Sigmoid colon (tissue), 7 donors: ENCODE measurements around the gene DNAJC8. TPM values are rescaled to one million over a fixed set of nuclear protein-coding genes. Genes with fewer than 3 reads are reported as not detected.

Experiments used
- DNase-seq: peaks from one replicate; pipeline ENCODE4 v3.0.0-alpha.2; 2019
- H3K27ac ChIP-seq, 4 donors: fragments of 200-600 bp; sonication (generic); one replicate each; pipeline ENCODE4 v1.5.1; 2016 to 2019; ENCODE audit warnings: mild to moderate bottlenecking in 1 of 4
- H3K27me3 ChIP-seq, 3 donors: fragments of 200-600 bp; sonication (generic); one replicate each; pipeline ENCODE4 v1.5.1; 2019; ENCODE audit warnings: mild to moderate bottlenecking in 1 of 3
- H3K36me3 ChIP-seq, 4 donors: fragments of 200-600 bp; sonication (generic); one replicate each; pipeline ENCODE4 v1.5.1; 2016 to 2019
- H3K4me1 ChIP-seq, 4 donors: fragments of 200-600 bp; sonication (generic); one replicate each; pipeline ENCODE4 v1.5.1; 2017 to 2019
- H3K4me3 ChIP-seq, 4 donors: fragments of 200-600 bp; sonication (generic); one replicate each; pipeline ENCODE4 v1.5.1; 2017 to 2019; ENCODE audit warnings: mild to moderate bottlenecking in 2 of 4, moderate library complexity in 1 of 4
- H3K9me3 ChIP-seq, 4 donors: fragments of 200-600 bp in 3 of 4; sonication (generic) in 3 of 4; one replicate each; pipeline versions ENCODE4 v1.5.1 to v1.6.1; 2013 to 2019
- EP300 ChIP-seq, 4 donors: sonication (generic); formaldehyde crosslinking; IDR thresholded peaks; one replicate each; pipeline ENCODE4 v1.6.1; 2017; ENCODE audit warnings: antibody characterized with exemption in 4 of 4
- POLR2A ChIP-seq, 2 donors: fragments of 450-650 bp; IDR thresholded peaks; one replicate each; pipeline ENCODE4 v1.6.1; 2016; ENCODE audit warnings: antibody characterized with exemption in 2 of 2, mild to moderate bottlenecking in 2 of 2, moderate library complexity in 2 of 2
- POLR2AphosphoS5 ChIP-seq, 4 donors: sonication (generic); formaldehyde crosslinking; IDR thresholded peaks; one replicate each; pipeline ENCODE4 v1.6.1; 2017; ENCODE audit warnings: antibody characterized with exemption in 4 of 4
- WGBS, 2 donors: extraction: QIAGEN DNeasy Blood & Tissue Kit; methylation state at CpG; one replicate each; pipeline ENCODE4 v1.1.7; 2013; 5-methylcytosine and 5-hydroxymethylcytosine counted together
- intact Hi-C: fragments of 100-400 bp; cut with DNase I; formaldehyde crosslinking; loops from one replicate; pipeline ENCODE4 v1.15.1; 2023
- polyA plus RNA-seq, 3 donors: library from polyadenylated mRNA; stranded (reverse); fragments of 200-250 nt; gene quantifications; one replicate each; pipeline ENCODE4 v1.2.3, GENCODE V29; 2013
- total RNA-seq, 4 donors: library from RNA; depleted of rRNA; stranded (reverse); fragments of >200 nt; gene quantifications; one replicate each; pipeline ENCODE4 v1.1.0, GENCODE V29; 2016
- TF ChIP-seq, protein P1 (sequence below), 4 experiments: fragments of 450-650 bp in 3 of 4; fragments of 200-600 bp in 1 of 4; IDR thresholded peaks; one replicate each; pipeline ENCODE4 v1.5.1; 2016 to 2019; ENCODE audit warnings: antibody characterized with exemption in 4 of 4, mild to moderate bottlenecking in 3 of 4, moderate library complexity in 2 of 4
- donor health status: healthy with polysubstance abuse.
- donor health status: Bipolar disorder and iron deficiency.
- donor health status: healthy.

DNAJC8 gene
- total and polyA plus RNA-seq, 7 donors, result 64.5 to 94.3 (median 87.8) TPM

DNA sequence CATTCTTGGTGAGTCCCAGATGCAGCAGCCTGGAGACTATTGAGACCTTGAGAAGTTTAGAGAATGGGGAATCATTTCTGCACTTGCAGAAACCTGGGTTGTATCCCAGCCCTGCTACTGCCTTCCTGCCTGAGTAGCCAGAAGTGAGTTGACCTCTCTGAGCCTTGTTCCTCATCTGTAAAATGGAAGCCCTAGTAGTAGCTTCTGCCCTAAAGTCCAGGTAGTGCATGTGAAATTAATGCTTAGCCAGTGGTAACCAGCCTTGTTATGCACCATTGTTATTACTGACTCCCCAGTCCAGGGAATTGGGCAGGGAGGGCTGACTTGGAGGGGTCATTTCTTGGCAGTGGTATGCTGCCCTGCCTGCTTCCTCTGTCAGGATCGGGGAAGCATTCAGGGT is 32.1 kb upstream of the DNAJC8 start:
- Histone ChIP-seq H3K9me3 (no peaks in the 10 kb centered on the region), H3K36me3 (peaks cover 0 to 13% (median 0%) of the 10 kb centered on the region in 4 donors), H3K4me1 (peaks cover 0 to 22% (median 15%) of the 10 kb centered on the region in 4 donors), H3K27me3 (no peaks in the 10 kb centered on the region), H3K27ac (no peak overlapping the region), H3K4me3 (no peak overlapping the region)
- WGBS, 2 donors, result 91 to 97% methylated on average over 1 of the region's 1 CpG
- intact Hi-C loops, result loop anchor here (5.0 kb wide), 1 partner anchor 57 kb away; no protein-coding TSS in a partner anchor
- no peak for TF ChIP-seq EP300 (IDR thresholded peaks at IDR 0.05)
- no peak for TF ChIP-seq POLR2AphosphoS5 (IDR thresholded peaks at IDR 0.05)
- no peak for TF ChIP-seq POLR2A (IDR thresholded peaks at IDR 0.05)
- DNase-seq, result peak; percentile 46

- Histone ChIP-seq H3K27me3 (no peaks in the 10 kb centered on the region), H3K9me3 (no peaks in the 10 kb centered on the region), H3K36me3 (no peaks in the 10 kb centered on the region), H3K27ac (peak overlapping the region; percentile 85 to 98 (median 95)), H3K4me1 (peaks cover 0 to 29% (median 18%) of the 10 kb centered on the region in 4 donors), H3K4me3 (peak overlapping the region; percentile 77 to 87 (median 80))
- intact Hi-C loops, result no loop called here
- TF ChIP-seq POLR2A (IDR thresholded peaks at IDR 0.05) (no peak), EP300 (IDR thresholded peaks at IDR 0.05) (no peak), POLR2AphosphoS5 (IDR thresholded peaks at IDR 0.05) (no peak)
- TF ChIP-seq, protein P1, sequence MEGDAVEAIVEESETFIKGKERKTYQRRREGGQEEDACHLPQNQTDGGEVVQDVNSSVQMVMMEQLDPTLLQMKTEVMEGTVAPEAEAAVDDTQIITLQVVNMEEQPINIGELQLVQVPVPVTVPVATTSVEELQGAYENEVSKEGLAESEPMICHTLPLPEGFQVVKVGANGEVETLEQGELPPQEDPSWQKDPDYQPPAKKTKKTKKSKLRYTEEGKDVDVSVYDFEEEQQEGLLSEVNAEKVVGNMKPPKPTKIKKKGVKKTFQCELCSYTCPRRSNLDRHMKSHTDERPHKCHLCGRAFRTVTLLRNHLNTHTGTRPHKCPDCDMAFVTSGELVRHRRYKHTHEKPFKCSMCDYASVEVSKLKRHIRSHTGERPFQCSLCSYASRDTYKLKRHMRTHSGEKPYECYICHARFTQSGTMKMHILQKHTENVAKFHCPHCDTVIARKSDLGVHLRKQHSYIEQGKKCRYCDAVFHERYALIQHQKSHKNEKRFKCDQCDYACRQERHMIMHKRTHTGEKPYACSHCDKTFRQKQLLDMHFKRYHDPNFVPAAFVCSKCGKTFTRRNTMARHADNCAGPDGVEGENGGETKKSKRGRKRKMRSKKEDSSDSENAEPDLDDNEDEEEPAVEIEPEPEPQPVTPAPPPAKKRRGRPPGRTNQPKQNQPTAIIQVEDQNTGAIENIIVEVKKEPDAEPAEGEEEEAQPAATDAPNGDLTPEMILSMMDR (IDR thresholded peaks at IDR 0.05), result no peak
- no peak for DNase-seq
- 38 to 69% methylated on average over 7 of the region's 7 CpGs for WGBS, 2 donors
Measured at GRCh38 chr1:28260803-28261174, 28.0 kb upstream of the DNAJC8 start.

GRCh38 chr1:28259934-28260802 is 27.3 kb upstream of the DNAJC8 start:
- H3K4me3 ChIP-seq, result peak overlapping the region; percentile 77 to 87 (median 80)
- peak overlapping the region; percentile 85 to 98 (median 95) for H3K27ac ChIP-seq
- WGBS, 2 donors, result 1 to 3% methylated on average over 66 of the region's 66 CpGs
- TF ChIP-seq EP300 (IDR thresholded peaks at IDR 0.05) (peak in 1 of 4 donors; percentile 9), POLR2AphosphoS5 (IDR thresholded peaks at IDR 0.05) (peak in 1 of 4 donors; percentile 57)
- TF ChIP-seq, protein P1 (IDR thresholded peaks at IDR 0.05), result no peak
- peak; percentile 95 for DNase-seq
- no peaks in the 10 kb centered on the region for H3K36me3 ChIP-seq
- no peaks in the 10 kb centered on the region for H3K27me3 ChIP-seq
- H3K4me1 ChIP-seq, result peaks cover 0 to 29% (median 18%) of the 10 kb centered on the region in 4 donors
- H3K9me3 ChIP-seq, result no peaks in the 10 kb centered on the region
- intact Hi-C loops, result no loop called here

DNA sequence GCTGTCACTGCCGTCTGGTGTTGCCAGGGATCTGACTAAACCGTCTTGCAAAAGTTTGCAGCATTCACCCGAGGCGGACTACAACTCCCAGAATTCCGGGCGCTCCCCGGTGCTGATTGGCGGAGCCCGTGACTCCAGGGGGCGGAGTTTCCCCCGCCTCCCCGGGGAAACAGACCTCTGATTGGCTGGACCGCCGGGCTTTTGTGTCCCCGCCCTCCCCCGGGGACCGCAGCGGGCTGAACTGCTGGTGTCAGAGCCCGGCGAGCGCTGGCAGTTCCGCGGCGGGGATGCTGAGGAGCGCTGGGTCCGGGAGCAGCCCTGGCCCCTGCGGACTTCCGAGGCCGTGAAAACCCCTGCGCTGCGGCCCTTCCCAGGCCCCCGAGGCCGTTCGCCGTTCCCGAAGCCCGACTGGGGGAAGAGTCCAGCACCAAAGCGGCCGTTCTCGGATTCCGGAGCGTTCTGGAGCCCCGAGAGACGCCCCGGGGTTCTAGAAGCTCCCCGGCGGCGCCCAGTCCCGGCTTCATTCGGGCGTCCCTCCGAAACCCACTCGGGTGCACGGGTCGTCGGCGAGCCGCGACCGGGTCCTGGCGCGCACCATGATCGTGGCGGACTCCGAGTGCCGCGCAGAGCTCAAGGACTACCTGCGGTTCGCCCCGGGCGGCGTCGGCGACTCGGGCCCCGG is 26.6 kb upstream of the DNAJC8 start, which contains the start of gene SESN2:
TSS of gene SESN2 (plus strand) at position 267 of the 682 bp plus-strand sequence. CDS start at position 597, 330 bp downstream.
- WGBS, 2 donors, result 0 to 1% methylated on average over 76 of the region's 76 CpGs
- Histone ChIP-seq H3K4me3 (peak within 1 kb of the TSS; percentile 77 to 87 (median 80)), H3K4me1 (peaks cover 0 to 29% (median 18%) of the 10 kb centered on the region in 4 donors), H3K27me3 (no peaks in the 10 kb centered on the region), H3K27ac (peak within 1 kb of the TSS; percentile 85 to 98 (median 95)), H3K9me3 (no peaks in the 10 kb centered on the region), H3K36me3 (no peaks in the 10 kb centered on the region)
- peak; percentile 100 for DNase-seq
- intact Hi-C loops, result no loop called here
- TF ChIP-seq POLR2AphosphoS5 (IDR thresholded peaks at IDR 0.05) (peak; percentile 98 to 99 (median 98)), EP300 (IDR thresholded peaks at IDR 0.05) (no peak), POLR2A (IDR thresholded peaks at IDR 0.05) (peak; percentile 97 to 98)
- TF ChIP-seq, protein P1 (IDR thresholded peaks at IDR 0.05), result no peak
